CD4-positive, alpha-beta T cell treated with Interleukin-21 for 1 hour (primary cell): Measurements from ENCODE around the gene AFAP1.

ENCODE experiments used
- DNase-seq: peaks from one replicate; pipeline ENCODE4 v3.0.0-alpha.2; 2020

Gene AFAP1

DNA sequence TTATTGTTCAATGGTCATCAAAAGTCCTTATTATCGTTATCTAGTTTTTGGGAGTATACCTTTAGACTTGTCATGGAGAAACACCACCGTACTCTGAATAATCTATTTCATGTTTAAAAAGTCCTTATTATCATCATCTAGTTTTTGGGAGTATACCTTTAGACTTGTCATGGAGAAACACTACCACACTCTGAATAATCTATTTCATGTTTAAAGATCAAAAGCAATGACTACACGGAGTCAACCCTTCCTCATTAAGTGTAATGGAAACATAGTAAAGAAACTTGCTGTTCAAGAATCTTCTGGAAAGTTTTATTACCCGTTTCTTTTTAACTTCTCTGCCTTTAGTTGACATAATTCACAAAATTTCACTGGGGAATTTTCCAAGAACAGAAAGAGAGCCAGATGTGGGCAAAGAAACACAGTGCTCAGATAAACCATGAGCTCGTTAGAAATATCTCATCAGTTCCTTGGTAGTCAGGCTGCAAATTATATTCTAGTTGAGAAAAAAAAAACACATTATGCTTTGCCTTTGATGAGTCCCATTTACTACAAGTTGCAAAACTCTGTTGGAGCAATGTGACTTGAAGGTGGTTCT, 158.8 kb downstream of the AFAP1 start:
- no peak for DNase-seq

DNA sequence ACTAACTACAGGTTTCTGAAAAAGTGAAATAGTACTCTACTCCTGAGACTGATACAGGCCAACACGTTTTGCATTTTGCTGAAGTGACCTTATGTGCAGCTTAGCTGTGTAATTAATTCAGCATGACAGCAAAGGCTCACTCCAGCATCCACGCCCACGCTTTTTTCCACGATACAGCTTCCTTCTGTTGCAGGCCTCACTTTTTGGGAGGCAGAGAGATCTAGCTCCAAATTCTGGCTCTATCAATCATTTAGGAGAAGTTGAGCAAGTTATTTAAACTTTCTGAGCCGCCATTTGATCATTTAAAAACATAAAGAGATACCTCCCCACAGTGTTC, 160.3 kb downstream of the AFAP1 start:
- DNase-seq = no peak

DNA sequence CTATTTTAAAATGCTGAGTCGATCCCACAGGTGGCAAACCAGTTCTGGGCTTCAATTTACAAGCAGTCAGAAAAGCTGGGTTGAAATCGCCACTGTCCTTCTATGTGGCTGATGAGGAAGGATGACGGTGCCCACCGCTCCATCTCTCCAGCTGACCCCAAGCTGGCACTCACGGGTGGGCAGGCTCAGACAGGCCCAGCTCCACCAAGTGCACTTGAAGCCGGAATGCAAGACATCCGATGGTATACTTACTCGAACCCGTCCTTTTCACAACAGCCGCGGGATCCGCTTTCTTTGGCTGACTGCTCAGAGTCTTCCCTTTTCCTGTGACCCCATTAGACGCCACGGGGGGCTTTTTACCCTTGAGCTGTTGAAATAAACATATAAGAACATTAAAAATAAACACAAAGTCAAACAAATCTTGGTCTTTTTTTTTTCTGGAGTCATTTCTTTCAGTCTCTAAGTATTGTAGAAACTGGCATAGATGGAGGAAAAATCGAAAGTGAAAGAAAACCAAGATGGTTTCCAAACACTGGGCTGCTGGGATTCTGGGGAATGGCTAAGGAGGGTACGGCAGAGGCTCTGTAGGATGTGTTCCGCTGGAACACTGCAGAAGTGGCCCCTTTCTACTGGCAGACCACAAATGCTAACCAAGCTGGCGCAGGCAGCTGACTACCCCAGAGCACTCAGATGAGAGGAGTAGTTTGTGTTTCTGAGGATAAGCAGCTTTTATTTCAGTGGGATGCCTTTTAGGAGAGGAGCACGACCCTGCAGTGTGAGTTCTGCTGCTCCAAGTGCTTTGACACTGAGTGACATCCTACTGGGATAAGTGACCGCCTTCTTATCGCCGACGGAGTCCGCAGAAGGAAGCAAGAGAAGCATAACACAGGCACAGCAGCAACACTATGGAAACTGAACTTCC, 160.9 kb downstream of the AFAP1 start:
- no peak for DNase-seq

DNA sequence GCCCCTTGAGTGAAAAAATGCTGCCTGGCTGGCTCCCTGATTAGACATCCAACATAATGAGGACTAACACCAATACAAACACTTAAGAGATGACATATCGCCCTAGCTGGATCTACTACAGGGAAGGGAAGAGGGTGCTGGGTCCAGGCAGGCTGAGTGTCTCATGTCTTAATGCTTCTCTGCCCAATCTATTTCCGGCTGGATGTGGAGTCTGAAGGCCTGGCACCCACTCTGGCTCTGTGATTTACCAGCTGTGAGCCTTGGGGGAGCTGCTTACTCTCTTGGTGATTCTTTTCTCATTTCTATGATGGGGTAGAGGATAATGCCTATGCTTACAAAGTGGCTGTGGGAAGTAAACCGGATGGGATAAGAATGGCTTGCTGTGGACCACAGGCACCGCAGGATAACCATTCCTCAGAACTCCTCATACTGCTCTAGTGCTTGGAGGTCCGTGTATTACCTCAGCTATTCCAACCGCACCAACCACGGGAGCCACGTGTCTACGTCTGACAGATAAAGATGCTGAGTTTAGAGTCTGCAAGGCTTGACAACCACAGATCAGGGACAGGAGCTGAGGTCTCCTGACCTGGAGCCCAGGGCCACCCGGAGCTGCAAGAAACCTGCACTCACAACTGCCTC, 161.7 kb downstream of the AFAP1 start:
- no peak for DNase-seq

DNA sequence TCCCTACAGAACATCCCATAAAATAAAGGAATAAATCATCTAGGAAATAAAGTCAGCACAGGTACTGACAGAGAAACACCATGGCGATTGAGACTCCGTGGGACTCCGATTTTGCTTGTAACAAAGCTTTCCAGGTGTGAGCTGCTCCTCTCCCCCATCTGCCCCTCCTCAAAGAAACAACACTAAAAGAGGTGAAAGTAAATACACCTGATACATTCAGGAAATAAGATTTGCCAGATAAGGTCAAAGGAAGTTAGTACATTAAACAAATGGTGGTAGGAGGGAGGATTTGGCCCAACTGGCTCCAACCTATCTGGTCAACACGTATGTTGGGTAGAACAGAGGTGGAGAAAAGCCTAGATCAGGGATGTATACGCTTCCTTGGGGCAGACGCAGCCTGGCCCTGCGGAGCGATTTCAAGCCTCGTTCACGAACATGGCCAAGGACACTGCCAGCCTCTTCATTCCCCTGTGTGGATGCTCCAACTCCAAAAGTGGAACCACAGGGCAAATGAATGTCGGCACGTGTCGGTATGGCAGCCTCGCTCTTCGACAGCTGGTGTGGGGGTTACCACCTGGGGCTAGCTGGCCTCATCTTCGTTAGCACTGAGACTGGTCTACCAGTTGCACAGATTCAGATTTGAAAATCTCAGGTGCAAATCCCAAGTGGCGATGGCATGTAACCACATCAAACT, 162.5 kb downstream of the AFAP1 start:
- no peak for DNase-seq

DNA sequence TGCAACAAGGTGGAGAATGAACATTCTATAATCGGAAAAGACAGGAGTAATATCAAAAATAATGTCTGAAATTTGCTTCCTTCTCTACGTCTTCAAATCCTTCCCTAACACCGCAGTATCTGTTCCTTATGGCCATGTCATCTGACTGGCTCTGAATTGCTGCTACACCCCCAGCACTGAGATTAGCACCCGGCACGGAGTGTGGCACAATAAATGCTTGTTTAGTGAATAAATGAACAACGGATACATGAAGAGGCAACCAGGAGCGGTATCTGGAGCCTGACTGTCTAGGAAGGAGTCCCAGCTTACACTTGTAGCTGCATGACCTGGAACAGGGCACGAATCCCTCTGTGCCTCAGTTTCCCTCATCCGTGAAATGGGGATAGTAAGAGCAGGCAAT, 164.3 kb downstream of the AFAP1 start:
- DNase-seq = no peak

DNA sequence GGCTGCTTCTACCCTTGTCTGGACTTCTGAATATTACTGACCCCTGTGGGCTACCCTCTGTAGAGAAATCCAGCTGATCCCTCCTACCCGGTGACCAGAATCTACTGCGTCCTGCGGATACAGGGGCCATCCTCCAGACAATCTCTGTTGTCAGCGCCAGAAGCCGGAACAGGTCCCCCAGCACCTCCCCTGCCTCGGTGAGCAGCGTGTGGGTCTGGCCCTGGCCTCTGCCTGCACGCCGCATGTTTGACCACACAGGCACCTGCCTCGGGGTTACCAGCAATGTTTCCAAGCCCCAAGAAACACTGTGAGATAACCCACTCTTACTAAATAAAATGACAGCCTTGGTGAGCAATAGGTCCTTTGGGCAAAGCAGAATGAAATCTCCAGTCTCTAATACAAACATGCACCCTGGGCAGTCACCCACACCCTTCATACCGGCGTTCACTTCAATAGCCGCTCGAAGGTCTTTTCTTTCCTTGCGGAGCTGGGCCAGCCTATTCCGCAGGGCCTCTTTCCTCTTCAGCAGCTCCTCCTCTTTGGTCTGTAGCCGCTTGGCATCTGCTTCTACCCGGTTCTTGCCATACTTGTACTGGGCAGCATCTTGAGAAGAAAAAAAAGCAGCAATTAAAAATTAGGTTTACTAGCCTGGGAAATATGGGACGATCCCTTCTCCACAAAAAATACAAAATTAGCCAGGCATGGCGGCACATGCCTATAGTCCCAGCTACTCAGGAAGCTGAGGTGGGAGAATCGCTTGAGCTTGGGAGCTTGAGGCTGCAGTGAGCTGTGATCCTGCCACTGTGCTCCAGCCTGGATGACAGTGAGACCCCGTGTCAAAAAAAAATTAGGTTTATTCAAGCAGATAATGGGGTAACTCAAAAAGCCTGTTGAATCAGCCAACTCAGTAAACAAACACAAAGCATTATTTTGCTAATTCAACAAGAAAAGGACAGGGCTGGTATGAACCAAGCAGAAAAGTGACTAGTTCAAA, 165.1 kb downstream of the AFAP1 start:
- DNase-seq = no peak

DNA sequence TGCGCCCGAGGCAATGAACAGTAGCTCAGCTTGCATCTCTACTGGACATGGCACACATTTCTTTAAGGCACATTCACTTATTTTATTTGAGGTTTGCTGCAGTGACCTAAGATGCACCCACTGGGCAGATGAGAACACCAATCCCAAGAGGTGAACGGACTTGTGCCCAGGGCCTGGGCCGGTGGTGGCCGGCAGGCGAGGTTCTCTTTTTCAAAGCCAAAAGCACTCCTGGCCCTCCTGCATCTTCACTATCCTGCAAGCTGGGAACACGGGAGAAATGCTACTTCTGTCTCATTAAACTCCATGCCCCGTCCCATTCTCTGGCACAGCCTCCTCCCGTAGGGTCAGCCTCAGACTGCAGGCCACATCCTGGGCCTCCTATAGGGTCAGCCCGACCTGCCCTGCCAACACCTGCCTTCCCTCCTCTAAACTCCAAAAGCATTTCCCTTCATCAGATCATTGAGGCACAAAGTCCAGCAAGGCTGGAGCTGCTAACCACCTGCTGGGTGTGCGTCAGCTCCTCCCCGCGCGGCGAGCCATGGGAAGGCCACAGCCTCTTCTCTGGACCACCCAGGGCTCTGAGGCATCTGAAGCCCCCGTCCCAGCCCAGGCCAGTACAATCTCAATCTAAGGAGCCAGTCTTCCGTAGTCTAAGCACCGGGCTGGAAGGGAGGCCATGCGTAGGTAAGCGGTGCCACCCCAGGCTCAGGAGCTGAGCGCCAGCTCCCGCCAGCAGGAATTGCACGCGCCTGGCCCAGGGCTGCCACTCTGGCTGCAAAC, 166.1 kb downstream of the AFAP1 start:
- DNase-seq = no peak

DNA sequence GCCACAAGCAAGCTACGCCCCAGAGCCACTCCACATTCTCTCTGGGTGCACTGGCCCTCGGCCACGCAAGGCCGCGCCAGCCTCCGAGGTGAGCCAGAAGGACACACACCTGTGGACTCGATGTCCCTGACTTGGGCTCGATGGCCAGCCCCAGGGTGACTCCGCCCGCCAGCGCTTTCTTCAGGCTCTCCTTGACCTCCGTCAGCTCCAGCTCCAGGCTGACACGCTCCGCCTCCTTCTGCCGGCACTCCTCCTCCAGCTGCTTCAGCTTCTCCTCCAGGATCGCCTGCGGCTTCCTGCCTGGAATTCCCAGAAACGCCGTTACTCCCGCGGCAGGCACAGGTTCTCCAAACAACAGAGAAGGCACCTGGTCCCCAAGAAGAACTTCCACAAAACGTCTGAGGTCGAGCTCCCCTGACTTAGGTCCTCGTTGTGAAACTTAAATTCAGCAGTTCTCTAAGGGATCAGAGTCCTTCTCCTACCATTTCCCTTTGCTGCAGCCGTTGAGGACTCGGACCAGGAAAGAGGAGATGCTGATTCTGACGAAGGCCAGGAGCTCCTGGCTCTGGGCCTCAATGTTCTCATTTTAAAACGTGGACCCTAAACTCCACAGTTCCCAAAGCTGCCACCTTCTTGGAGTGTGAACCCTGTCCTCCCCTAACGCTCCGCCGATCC, 166.8 kb downstream of the AFAP1 start:
- no peak for DNase-seq

DNA sequence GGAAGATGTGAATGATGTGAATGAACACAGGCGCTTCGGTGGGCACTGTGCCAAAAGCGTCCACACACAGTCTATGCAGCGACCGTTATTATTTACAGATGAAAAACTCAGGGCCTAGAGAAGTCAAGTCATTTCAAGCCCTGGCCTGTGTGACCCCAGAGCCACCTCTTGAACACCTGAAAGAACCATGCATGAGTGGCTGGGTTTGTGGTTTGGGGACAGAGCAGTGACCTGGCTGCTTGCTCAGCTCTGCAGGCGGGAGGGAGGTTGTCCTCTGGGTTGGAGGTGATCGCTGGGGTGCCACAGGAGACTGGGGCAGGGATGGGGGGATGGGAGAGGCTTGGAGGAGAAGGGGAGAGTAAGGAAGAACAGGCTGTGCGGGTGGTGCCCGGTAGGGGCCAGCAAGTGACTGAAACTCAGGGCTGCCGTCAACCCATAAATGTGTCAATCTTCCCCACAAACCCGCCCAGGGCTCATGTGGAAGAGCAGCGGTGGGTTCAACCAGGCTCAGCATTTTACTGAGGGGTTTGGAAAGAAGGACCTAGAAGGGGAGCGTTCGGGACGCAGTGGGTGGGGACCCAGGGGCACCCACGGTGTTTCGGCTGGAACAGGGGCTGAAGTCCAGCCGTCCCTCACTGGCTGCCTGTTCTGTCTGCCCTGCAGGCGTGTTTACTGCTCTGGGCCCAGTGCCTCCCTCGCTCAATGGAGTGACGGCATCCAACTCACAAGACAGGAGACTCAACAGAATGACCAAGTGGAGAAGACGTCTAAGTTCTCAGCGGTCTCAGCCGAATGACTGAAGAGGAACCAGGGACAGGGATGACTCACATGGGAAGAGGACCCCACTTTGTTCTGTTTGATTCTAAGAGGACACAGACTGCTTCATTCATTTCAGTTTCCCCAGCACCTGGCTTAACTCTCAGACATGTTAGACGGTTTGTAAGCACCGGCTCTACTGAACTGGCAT, 167.8 kb downstream of the AFAP1 start:
- no peak for DNase-seq

DNA sequence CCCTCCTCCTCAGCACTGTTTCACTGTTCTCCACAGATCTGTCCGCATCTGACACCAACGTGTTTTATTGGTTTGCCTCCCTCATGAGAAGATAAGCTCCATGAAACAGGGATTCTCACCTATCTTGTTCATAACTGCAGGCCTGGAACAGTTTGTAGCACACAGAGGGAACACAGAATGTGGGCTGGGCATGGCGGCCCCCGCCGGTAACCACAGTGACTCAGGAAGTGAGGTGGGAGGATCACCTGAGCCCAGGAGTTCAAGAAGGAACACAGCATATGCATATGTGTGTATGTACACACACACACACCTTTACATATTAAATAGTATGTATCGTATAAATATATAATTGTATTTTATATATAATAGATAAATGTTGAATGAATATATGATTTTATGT, 168.6 kb downstream of the AFAP1 start:
- peak; percentile 32 for DNase-seq

DNA sequence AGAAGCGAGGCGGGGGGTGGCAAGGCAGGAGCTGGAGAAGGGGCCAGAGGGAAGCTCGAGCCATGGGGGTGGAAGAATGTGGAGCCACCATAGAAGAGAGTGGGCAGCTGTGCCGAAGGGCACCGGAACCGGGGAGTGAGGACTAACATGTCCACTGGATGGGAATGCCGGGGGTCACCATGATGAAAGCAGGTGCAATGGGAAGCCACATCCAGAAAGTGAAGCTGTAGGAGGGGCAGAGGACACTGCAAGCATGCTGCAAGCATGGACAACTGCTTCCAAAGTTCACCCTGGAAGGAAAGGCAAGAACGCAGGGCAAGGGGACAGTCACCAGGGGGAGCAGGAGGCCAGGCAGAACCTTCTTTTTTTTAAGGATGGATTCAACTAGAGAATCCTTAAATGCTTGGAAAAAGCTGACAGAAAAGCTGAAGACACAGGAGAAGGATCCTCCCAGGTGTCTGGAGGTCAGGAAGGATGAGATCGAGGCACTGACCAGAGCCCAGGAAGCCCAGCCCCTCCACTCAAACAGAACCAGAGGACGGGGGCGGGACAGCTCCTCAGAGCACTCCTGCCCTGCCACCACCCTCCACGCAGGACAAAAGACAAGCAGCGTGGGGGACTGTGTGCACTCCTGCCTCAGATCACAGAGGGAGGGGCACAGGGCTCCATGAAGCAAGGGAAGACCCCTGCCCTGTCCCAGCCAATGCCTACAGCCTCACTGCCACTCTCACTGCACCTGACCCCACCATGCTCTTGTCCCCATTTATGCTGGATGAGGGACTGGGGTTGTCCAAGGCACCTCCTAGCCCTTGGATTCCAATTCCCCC, 169.2 kb downstream of the AFAP1 start:
- peak; percentile 22 for DNase-seq

DNA sequence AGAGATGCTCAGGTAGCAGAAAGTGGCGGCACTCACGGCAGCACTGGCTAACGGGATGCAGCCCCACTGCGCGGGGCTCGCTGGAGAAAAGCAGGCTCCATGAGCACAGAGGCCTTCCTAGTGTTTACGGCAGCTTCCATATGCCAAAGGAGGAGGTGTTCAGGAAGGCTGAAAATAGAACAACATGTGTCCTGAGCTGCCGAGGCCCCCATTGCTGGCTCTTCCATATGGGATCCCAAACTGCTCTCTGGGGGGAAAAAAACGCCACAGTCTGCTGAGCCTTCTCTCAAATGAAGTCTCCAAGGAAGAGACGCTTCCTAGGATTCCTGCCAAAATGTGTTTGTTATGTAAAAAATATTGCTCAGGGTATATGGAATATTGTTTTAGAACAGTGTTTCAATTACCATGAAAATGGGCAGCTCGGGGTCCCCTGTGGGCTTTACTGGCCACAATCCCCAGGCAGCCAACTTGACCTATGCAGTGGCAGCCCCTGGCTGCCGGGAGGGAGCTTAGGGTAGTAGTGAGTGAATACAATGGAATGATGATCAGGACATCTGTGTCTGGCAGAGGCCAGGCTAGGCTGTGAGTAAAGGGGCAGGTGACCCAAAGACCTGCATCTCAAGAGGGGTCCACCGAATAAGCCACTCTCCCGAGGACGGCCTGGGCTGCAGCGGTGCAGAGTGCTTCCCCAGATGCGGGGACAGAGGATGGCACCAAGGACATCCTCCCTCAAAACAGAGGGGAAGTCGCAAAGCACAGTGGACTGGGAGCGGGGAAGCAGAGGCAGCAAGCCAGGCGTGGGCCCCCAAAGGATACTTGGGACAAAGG, 170.1 kb downstream of the AFAP1 start:
- DNase-seq = no peak

DNA sequence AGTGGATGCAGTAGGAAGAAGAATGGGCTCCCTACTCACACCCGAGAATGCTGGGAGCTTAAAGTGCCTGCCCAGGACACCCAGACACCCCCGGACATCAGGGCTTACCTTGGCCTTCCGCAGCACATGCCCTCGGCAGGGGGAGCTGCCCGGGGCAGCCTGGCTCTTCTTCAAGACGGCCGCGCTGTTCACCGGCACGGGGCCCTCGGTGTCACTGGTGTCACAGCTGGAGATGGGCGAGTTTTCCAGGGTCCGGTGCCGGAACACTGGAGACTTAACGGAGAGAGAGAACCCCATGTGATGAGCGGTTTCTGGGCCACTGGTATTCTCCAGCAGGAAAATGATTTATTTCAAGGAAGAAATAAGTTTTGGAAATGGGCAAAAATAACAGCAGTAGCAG, 170.9 kb downstream of the AFAP1 start:
- DNase-seq = no peak

DNA sequence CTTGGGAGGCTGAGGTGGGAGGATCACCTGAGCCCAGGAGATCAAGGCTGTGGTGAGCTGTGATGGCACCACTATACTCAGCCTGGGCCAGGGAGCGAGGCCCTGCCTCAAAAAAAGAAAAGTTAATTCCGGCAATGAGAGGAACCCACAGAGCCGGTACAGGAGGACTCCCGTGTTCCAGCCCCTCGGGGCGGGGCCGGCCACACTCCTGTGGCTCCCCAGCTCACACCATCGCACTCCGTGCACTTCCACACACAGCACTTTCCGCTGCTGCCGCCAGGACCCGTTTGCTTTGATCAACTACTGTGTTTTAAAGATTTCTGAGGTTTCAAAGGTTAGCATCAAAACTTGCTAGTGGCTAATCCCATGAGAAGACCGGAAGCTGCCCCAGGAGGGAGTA, 171.7 kb downstream of the AFAP1 start:
- DNase-seq = no peak

DNA sequence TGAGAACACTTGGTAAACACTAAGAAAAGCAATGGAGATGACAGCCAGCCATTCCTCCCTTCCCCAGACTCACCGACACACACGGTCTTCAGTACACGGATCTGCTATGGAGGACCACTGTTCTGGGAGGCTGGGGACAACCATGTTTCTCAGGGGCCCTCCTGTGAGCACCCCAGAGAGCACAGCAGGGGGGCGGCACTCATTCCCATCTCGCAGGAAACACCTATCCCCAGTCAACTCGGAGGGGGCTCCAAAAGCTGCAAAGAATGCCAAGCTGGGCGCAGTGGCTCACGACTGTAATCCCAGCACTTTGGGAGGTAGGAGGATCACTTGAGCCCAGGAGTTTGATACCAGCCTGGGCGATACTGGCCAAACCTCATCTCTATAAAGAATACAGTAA, 172.1 kb downstream of the AFAP1 start:
- DNase-seq = no peak

DNA sequence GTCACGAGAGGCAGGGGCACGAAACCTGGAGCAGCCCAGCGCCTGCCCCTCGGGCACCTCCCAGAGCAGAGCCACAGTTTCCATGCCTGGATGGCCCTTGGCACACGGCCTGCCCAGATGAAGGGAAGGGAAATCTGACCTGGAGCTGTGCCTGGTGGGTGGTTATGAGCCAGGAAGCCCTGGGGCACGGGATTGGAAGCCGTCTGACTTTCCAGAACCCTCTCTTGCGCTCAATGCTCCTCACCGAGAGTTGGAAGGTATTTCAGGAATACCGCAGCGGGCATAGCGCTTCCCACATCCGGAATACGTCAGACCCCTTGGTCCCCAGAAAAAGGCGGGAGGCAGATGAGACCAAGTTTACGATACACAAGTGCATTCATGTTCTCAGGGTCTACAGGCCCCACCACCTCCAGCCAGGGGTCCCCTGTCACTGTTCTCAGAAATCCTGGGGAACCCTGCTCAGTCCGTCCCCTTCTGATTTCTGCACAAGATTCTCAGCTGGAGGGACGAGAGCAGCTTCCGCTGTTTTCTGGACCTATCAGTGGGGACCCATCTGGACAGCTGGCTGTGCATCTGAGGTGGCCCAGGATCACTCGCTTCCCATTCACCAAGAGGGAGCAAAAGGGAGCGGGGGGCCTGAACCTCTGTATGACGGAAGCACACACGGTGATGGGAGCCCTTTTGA, 172.9 kb downstream of the AFAP1 start:
- no peak for DNase-seq
